HEK293 (cell line): ENCODE measurements around the gene SNTG2.

Experiments
- CTCF ChIA-PET: fragments of 350-600 bp; formaldehyde crosslinking; extraction: SDS; loops from one replicate; lab custom pipeline; 2021; ENCODE audit warnings: antibody characterized with exemption; lab: Yijun Ruan, JAX
- POLR2A ChIA-PET: fragments of 300-600 bp; formaldehyde crosslinking; extraction: SDS; loops from one replicate; lab custom pipeline; 2020; ENCODE audit warnings: antibody characterized with exemption, inconsistent platforms; lab: Yijun Ruan, JAX
- H3K27ac ChIP-seq: fragments of 200-500 bp; sonication (Bioruptor generic); 2 replicates; pipeline ENCODE4 v1.5.1; 2014; ENCODE audit warnings: low read depth, low read length, control low read depth, inconsistent platforms; ENCODE audit errors: extremely low read depth
- H3K36me3 ChIP-seq, 2 experiments: fragments of 200-500 bp in 1 of 2; sonication (Bioruptor generic) in 1 of 2; 1 replicate in 1 of 2; 2 replicates in 1 of 2; pipeline ENCODE4 v1.5.1; 2014 to 2017; ENCODE audit warnings: inconsistent platforms in 2 of 2, low read length in 2 of 2; ENCODE audit not compliant: control insufficient read depth in 2 of 2, insufficient read depth in 1 of 2
- H3K4me1 ChIP-seq: fragments of 200-500 bp; sonication (Bioruptor generic); 2 replicates; pipeline ENCODE4 v1.5.1; 2014; ENCODE audit warnings: mild to moderate bottlenecking, low read length, inconsistent platforms; ENCODE audit not compliant: control insufficient read depth, insufficient read depth
- H3K4me3 ChIP-seq: 2 replicates; pipeline ENCODE4 v1.5.1; 2011; ENCODE audit warnings: low read depth, mild to moderate bottlenecking, control low read depth, low read length, moderate library complexity
- H3K9me3 ChIP-seq: fragments of 200-500 bp; sonication (Bioruptor generic); 2 replicates; pipeline ENCODE4 v1.5.1; 2014; ENCODE audit warnings: low read depth, low read length, inconsistent platforms; ENCODE audit not compliant: control insufficient read depth, insufficient read depth
- BCL6B ChIP-seq: fragments of 450-650 bp; formaldehyde crosslinking; IDR thresholded peaks from 2 replicates; pipeline ENCODE4 v1.5.1; 2017; ENCODE audit warnings: missing biosample characterization, missing genetic modification characterization
- GLIS2 ChIP-seq: fragments of 450-650 bp; formaldehyde crosslinking; IDR thresholded peaks from 2 replicates; pipeline ENCODE4 v1.5.1; 2016; ENCODE audit warnings: missing biosample characterization, missing genetic modification characterization
- HOXD13 ChIP-seq: sonication (generic); formaldehyde crosslinking; IDR thresholded peaks from 2 replicates; pipeline ENCODE4 v1.8.0; 2022; ENCODE audit warnings: missing genetic modification reagents, borderline replicate concordance
- KLF10 ChIP-seq: fragments of 450-650 bp; IDR thresholded peaks from 2 replicates; pipeline ENCODE4 v1.5.1; 2018; ENCODE audit warnings: missing biosample characterization, mild to moderate bottlenecking, missing genetic modification characterization
- MZF1 ChIP-seq: fragments of 450-650 bp; formaldehyde crosslinking; IDR thresholded peaks from 2 replicates; pipeline ENCODE4 v1.5.1; 2017; ENCODE audit warnings: missing biosample characterization, missing genetic modification characterization, borderline replicate concordance
- REST ChIP-seq: fragments of 450-650 bp; formaldehyde crosslinking; IDR thresholded peaks from 2 replicates; pipeline ENCODE4 v1.5.1; 2016; ENCODE audit warnings: missing biosample characterization, missing genetic modification characterization
- ZNF133 ChIP-seq: fragments of 450-650 bp; formaldehyde crosslinking; IDR thresholded peaks from 2 replicates; pipeline ENCODE4 v1.5.1; 2016; ENCODE audit warnings: missing biosample characterization, missing genetic modification characterization
- ZNF140 ChIP-seq: fragments of 450-650 bp; formaldehyde crosslinking; IDR thresholded peaks from 2 replicates; pipeline ENCODE4 v1.5.1; 2016; ENCODE audit warnings: missing biosample characterization, missing genetic modification characterization
- ZNF19 ChIP-seq: fragments of 450-650 bp; formaldehyde crosslinking; IDR thresholded peaks from 2 replicates; pipeline ENCODE4; 2016; ENCODE audit warnings: missing biosample characterization, missing genetic modification characterization, low read depth
- ZNF274 ChIP-seq, 2 experiments: fragments of 200-500 bp in 1 of 2; fragments of 450-650 bp in 1 of 2; sonication (Bioruptor generic) in 1 of 2; formaldehyde crosslinking in 1 of 2; IDR thresholded peaks; 2 replicates each; pipeline versions ENCODE4 v1.5.1 to v1.6.1; 2014 to 2016; ENCODE audit warnings: borderline replicate concordance in 1 of 2, inconsistent platforms in 1 of 2, low read length in 1 of 2, missing biosample characterization in 1 of 2, missing genetic modification characterization in 1 of 2
- ZNF350 ChIP-seq: fragments of 450-650 bp; formaldehyde crosslinking; IDR thresholded peaks from 2 replicates; pipeline ENCODE4 v1.5.0; 2017; ENCODE audit warnings: missing biosample characterization, mild to moderate bottlenecking, missing genetic modification characterization
- ZNF391 ChIP-seq: fragments of 450-650 bp; formaldehyde crosslinking; IDR thresholded peaks from 2 replicates; pipeline ENCODE4 v1.5.1; 2016; ENCODE audit warnings: low read depth, missing biosample characterization, missing genetic modification characterization, borderline replicate concordance
- ZNF510 ChIP-seq: fragments of 450-650 bp; formaldehyde crosslinking; IDR thresholded peaks from 2 replicates; pipeline ENCODE4 v1.5.1; 2018; ENCODE audit warnings: mild to moderate bottlenecking, missing genetic modification characterization, missing biosample characterization; ENCODE audit not compliant: insufficient replicate concordance
- ZNF549 ChIP-seq: fragments of 450-650 bp; IDR thresholded peaks from 2 replicates; pipeline ENCODE4 v1.5.1; 2018; ENCODE audit warnings: missing biosample characterization, missing genetic modification characterization, mild to moderate bottlenecking, inconsistent platforms, moderate library complexity
- ZNF571 ChIP-seq: fragments of 450-650 bp; formaldehyde crosslinking; IDR thresholded peaks from 2 replicates; pipeline ENCODE4 v1.5.0; 2017; ENCODE audit warnings: missing biosample characterization, missing genetic modification characterization
- ZNF621 ChIP-seq: fragments of 450-650 bp; formaldehyde crosslinking; IDR thresholded peaks from 2 replicates; pipeline ENCODE4 v1.5.1; 2017; ENCODE audit warnings: missing biosample characterization, missing genetic modification characterization
- ZNF629 ChIP-seq: fragments of 450-650 bp; formaldehyde crosslinking; IDR thresholded peaks from 2 replicates; pipeline ENCODE4 v1.5.1; 2017; ENCODE audit warnings: missing biosample characterization, missing genetic modification characterization
- ZNF785 ChIP-seq: fragments of 450-650 bp; formaldehyde crosslinking; IDR thresholded peaks from 2 replicates; pipeline ENCODE4 v1.5.1; 2016; ENCODE audit warnings: missing biosample characterization, missing genetic modification characterization
- ZNF843 ChIP-seq: fragments of 450-650 bp; formaldehyde crosslinking; IDR thresholded peaks from 2 replicates; pipeline ENCODE4 v1.5.1; 2016; ENCODE audit warnings: missing biosample characterization, missing genetic modification characterization
- TF ChIP-seq, protein P1 (sequence below): fragments of 450-650 bp; formaldehyde crosslinking; conservative IDR thresholded peaks from 2 replicates; pipeline ENCODE4 v1.5.1; 2016; ENCODE audit warnings: low read depth, missing biosample characterization, missing genetic modification characterization
- TF ChIP-seq, protein P2 (sequence below): IDR thresholded peaks from 2 replicates; pipeline ENCODE4 v1.6.1; 2011; ENCODE audit warnings: mild to moderate bottlenecking, low read depth, low read length, borderline replicate concordance
- TF ChIP-seq, protein P3 (sequence below): fragments of 450-650 bp; formaldehyde crosslinking; IDR thresholded peaks from 2 replicates; pipeline ENCODE4; 2016; ENCODE audit warnings: missing biosample characterization, missing genetic modification characterization
- TF ChIP-seq, protein P4 (sequence below): fragments of 450-650 bp; formaldehyde crosslinking; IDR thresholded peaks from 2 replicates; pipeline ENCODE4 v1.5.1; 2016; ENCODE audit warnings: missing biosample characterization, missing genetic modification characterization

SNTG2 gene

GRCh38 chr2:1022178-1022577 lies 71.5 kb downstream of the SNTG2 start:
- H3K4me3 ChIP-seq, result no peak overlapping the region
- no peak for TF ChIP-seq REST
- no peak for TF ChIP-seq ZNF391 (tag by site-specific recombination)
- TF ChIP-seq ZNF629 (tag by site-specific recombination), result no peak
- TF ChIP-seq, protein P1, sequence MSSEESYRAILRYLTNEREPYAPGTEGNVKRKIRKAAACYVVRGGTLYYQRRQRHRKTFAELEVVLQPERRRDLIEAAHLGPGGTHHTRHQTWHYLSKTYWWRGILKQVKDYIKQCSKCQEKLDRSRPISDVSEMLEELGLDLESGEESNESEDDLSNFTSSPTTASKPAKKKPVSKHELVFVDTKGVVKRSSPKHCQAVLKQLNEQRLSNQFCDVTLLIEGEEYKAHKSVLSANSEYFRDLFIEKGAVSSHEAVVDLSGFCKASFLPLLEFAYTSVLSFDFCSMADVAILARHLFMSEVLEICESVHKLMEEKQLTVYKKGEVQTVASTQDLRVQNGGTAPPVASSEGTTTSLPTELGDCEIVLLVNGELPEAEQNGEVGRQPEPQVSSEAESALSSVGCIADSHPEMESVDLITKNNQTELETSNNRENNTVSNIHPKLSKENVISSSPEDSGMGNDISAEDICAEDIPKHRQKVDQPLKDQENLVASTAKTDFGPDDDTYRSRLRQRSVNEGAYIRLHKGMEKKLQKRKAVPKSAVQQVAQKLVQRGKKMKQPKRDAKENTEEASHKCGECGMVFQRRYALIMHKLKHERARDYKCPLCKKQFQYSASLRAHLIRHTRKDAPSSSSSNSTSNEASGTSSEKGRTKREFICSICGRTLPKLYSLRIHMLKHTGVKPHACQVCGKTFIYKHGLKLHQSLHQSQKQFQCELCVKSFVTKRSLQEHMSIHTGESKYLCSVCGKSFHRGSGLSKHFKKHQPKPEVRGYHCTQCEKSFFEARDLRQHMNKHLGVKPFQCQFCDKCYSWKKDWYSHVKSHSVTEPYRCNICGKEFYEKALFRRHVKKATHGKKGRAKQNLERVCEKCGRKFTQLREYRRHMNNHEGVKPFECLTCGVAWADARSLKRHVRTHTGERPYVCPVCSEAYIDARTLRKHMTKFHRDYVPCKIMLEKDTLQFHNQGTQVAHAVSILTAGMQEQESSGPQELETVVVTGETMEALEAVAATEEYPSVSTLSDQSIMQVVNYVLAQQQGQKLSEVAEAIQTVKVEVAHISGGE, result no peak
- no peak for TF ChIP-seq ZNF140 (tag by site-specific recombination)
- no peak for TF ChIP-seq ZNF350 (tag by site-specific recombination)
- TF ChIP-seq ZNF19 (tag by site-specific recombination), result no peak
- TF ChIP-seq, protein P2, sequence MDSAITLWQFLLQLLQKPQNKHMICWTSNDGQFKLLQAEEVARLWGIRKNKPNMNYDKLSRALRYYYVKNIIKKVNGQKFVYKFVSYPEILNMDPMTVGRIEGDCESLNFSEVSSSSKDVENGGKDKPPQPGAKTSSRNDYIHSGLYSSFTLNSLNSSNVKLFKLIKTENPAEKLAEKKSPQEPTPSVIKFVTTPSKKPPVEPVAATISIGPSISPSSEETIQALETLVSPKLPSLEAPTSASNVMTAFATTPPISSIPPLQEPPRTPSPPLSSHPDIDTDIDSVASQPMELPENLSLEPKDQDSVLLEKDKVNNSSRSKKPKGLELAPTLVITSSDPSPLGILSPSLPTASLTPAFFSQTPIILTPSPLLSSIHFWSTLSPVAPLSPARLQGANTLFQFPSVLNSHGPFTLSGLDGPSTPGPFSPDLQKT, result no peak
- TF ChIP-seq BCL6B (tag by site-specific recombination), result no peak
- no peak for TF ChIP-seq ZNF133 (tag by site-specific recombination)
- TF ChIP-seq, protein P3, sequence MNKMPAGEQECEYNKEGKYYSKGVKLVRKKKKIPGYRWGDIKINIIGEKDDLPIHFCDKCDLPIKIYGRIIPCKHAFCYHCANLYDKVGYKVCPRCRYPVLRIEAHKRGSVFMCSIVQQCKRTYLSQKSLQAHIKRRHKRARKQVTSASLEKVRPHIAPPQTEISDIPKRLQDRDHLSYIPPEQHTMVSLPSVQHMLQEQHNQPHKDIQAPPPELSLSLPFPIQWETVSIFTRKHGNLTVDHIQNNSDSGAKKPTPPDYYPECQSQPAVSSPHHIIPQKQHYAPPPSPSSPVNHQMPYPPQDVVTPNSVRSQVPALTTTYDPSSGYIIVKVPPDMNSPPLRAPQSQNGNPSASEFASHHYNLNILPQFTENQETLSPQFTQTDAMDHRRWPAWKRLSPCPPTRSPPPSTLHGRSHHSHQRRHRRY (tag by site-specific recombination), result no peak
- no peaks in the 10 kb centered on the region for H3K9me3 ChIP-seq
- ChIA-PET POLR2A (interaction anchor here (0.6 kb wide), 1 partner anchor 99 kb away, joined by 7 read pairs; no protein-coding TSS in a partner anchor), CTCF (no interaction called here)
- no peaks in the 10 kb centered on the region for H3K4me1 ChIP-seq
- H3K27ac ChIP-seq, result no peak overlapping the region
- no peaks in the 10 kb centered on the region for H3K36me3 ChIP-seq

GRCh38 chr2:1024981-1025380 lies 74.3 kb downstream of the SNTG2 start:
- ChIA-PET CTCF (no interaction called here), POLR2A (no interaction called here)
- Histone ChIP-seq H3K4me3 (no peak overlapping the region), H3K27ac (no peak overlapping the region), H3K36me3 (no peaks in the 10 kb centered on the region), H3K4me1 (no peaks in the 10 kb centered on the region), H3K9me3 (no peaks in the 10 kb centered on the region)
- TF ChIP-seq ZNF274 (IDR thresholded peaks at IDR 0.05; ENCODE audit: low read length) (no peak), ZNF274 (tag by site-specific recombination; IDR thresholded peaks at IDR 0.05; ENCODE audit: borderline replicate concordance) (no peak), ZNF621 (no peak), ZNF785 (tag by site-specific recombination) (no peak), GLIS2 (no peak), ZNF843 (tag by site-specific recombination) (no peak), ZNF549 (tag by site-specific recombination) (no peak), ZNF571 (no peak), MZF1 (no peak), HOXD13 (CRISPR knock-in tag) (no peak), KLF10 (no peak), ZNF510 (no peak)
- TF ChIP-seq, protein P4, sequence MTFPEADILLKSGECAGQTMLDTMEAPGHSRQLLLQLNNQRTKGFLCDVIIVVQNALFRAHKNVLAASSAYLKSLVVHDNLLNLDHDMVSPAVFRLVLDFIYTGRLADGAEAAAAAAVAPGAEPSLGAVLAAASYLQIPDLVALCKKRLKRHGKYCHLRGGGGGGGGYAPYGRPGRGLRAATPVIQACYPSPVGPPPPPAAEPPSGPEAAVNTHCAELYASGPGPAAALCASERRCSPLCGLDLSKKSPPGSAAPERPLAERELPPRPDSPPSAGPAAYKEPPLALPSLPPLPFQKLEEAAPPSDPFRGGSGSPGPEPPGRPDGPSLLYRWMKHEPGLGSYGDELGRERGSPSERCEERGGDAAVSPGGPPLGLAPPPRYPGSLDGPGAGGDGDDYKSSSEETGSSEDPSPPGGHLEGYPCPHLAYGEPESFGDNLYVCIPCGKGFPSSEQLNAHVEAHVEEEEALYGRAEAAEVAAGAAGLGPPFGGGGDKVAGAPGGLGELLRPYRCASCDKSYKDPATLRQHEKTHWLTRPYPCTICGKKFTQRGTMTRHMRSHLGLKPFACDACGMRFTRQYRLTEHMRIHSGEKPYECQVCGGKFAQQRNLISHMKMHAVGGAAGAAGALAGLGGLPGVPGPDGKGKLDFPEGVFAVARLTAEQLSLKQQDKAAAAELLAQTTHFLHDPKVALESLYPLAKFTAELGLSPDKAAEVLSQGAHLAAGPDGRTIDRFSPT (tag by site-specific recombination), result no peak
